Gastroesophageal sphincter (tissue), 3 donors: ENCODE data around the gene C1QL1.

Experiments used
- CTCF ChIP-seq, 4 experiments: fragments of 200-600 bp in 2 of 4; fragments of 450-650 bp in 2 of 4; sonication (generic) in 1 of 4; IDR thresholded peaks; one replicate each; pipeline ENCODE4 v1.5.1; 2017 to 2019; ENCODE audit warnings: antibody characterized with exemption in 4 of 4, mild to moderate bottlenecking in 2 of 4, moderate library complexity in 2 of 4
- EP300 ChIP-seq: sonication (generic); formaldehyde crosslinking; IDR thresholded peaks from one replicate; pipeline ENCODE4 v1.6.1; 2017; ENCODE audit warnings: antibody characterized with exemption, mild to moderate bottlenecking
- POLR2A ChIP-seq, 2 donors: fragments of 450-650 bp; IDR thresholded peaks; one replicate each; pipeline ENCODE4 v1.6.1; 2017; ENCODE audit warnings: antibody characterized with exemption in 2 of 2, mild to moderate bottlenecking in 2 of 2, moderate library complexity in 1 of 2

GRCh38 chr17:45016237-45016636 is 48.1 kb upstream of the C1QL1 start:
- TF ChIP-seq CTCF (IDR thresholded peaks at IDR 0.05) (no peak), POLR2A (IDR thresholded peaks at IDR 0.05) (no peak), EP300 (no peak)
